Stimulated activated CD8-positive, alpha-beta memory T cell treated with anti-CD3 and anti-CD28 coated beads, Interleukin-7, amount 100 ng/mL, for 24 hours (primary cell): ENCODE data around the gene ING5.

Experiments used
- DNase-seq: peaks from one replicate; pipeline ENCODE4 v3.0.0-alpha.2; 2020; ENCODE audit warnings: low read depth

The ING5 gene

GRCh38 chr2:241760301-241760771 lies 58.5 kb downstream of the ING5 start:
- DNase-seq = no peak

DNA sequence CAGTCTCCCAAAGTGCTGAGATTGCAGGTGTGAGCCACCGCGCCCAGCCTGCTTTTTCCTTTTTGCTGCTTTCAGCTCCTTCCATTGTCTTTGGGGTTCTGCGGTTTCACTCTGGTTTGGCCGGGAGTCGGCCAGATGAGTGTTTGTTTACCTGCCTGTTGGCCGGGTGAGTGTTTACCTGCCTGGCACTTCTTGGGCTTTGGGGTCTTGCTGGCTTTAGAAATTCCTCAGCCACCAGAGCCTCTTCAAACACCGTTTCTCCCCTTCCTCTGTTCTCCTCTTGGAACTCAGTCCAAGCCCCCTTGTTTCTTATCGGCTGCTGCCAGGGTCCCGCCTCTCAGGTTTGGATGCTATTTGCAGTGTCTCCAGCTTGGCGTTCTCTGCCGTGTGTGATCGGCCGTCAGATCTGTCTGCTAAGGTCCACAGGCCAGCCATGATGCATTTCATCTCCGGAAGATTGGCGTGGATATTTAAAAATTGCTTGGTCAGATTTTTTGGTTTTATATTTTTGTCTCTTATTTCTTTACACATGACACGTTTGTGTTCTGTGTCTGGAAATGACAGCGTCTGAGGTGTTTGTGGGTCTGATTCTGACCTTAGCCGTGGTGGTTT lies 60.6 kb downstream of the ING5 start:
- no peak for DNase-seq

- peak; percentile 30 for DNase-seq
Measured at GRCh38 chr2:241762933-241763369, 61.1 kb downstream of the ING5 start.

DNA sequence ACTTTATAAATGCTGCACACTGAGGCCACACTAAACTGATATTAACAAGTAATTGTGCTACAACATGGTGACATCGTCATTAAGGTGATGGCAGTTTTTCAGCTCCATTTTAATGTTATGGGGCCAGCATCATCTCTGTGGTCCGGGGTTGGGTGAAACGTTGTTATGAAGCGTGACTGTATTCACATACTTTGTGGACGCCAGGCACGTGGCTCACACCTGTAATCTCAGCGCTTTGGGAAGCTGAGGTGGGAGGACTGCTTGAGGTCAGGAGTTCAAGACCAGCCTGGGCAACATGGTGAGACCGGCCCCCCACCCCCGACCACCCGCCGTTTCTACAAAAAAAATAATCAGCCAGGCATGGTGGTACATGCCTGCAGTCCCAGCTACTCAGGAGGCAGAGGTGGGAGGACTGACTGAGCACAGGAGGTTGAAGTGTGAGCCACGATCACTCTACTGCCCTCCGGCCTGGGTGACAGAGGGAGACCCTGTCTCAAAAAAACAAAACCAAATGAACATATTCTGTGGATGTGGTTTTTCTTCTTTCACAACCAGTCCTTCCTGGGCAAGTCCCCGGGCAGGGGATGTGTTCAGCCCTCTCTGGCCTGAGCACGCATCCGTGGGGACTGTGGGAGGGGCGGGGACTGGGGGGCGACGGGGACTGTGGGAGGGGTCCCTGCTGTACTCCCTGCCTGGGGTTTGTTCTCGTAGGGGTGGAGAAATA lies 61.9 kb downstream of the ING5 start:
- DNase-seq = no peak

- no peak for DNase-seq
Measured at GRCh38 chr2:241764275-241765241, 62.7 kb downstream of the ING5 start.

GRCh38 chr2:241767464-241768250 lies 65.8 kb downstream of the ING5 start:
- DNase-seq = no peak

- no peak for DNase-seq
Measured at GRCh38 chr2:241768251-241768711, 66.4 kb downstream of the ING5 start.

DNA sequence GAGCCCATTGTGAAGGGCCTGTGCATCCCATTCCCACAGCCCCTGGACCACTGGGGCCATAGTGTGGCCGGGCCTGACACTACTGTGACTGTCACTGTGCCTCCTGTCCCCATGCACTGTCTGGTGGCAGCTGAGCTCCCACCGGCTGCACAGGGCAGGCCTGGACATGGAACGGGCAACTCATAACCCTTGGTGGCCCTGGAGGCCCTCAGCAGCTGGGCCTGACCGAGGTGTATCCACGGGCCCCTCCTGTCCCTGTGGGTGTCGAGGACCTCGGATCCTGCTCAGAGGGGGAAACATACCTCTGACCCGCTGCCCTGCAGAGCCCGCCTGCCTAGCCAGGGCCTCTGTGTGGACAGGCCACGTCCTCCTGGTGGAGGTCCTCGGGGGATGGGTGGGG lies 67.0 kb downstream of the ING5 start:
- DNase-seq = no peak

DNA sequence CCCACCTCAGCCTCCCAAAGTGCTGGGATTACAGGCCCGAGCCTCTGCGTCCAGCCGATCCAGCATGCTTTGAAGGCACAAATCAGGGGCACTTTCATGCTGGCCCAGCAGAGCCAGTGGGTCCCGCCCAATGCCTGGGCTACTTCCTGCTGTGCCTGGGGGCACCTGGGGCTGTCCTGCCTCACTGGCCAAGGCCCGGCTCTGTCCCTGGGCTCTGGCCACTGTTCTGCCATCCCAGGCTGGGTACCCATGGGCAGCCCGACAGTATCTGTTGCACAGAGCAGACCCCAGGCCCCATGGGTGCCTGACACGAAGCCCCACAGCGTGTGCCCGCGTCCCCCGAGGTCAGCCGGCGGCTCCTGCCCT lies 68.0 kb downstream of the ING5 start:
- DNase-seq = no peak

GRCh38 chr2:241770185-241770935 lies 68.5 kb downstream of the ING5 start:
- no peak for DNase-seq

DNA sequence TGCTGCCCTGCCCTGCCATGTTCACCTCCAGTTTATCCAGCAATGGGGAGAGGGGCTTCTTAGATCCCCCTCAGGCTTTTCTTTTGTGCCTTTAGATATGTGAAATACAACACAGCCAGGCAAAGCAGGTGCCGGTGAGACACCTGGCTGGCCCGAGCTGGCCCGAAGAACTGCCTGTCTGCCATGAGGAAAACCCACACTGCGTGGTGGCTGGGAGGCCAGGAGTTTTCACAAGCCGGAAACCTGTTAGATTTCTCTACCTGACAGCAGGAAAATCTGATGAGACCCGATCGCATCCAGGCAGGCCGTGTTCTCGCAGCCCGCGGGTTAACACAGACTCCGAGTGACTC lies 69.1 kb downstream of the ING5 start:
- no peak for DNase-seq

DNA sequence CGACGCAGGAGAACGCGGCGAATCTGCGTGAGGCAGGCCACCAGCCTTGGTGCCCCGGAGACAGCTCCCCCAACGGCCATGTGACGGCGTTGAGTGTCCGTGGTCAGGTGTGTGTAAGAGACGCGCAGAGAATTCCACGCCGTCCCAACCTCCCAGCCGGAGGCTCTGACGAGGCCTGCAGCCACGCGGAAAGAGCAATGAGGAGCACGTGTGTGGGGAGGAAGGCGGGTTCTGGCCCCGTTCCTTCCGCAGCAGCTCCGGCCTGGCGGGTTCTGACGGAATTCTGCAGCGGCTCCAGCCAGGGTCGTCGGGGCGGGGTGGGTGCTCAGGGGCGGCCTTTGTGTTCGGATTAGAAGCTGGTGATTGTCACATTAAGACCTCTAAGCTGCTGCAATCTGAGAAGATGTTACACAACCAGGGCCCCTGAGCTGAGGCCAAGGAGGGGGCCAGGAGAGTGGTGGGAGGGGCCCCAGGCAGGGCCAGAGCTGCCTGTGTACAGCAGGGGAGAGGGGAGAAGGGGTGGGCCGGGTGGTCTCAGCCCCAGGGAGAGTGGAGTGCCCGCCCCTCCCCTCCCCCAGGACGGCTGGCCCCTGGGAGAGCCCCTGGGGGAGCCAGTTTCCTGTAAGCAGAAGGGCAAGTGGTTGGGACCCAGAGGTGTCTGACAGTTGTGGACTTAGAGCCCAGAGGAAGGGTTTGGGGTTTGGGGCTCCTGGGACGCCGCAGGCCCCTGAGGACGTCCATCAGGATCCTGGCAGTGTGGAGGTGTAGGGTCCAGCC lies 69.6 kb downstream of the ING5 start:
- DNase-seq = no peak

DNA sequence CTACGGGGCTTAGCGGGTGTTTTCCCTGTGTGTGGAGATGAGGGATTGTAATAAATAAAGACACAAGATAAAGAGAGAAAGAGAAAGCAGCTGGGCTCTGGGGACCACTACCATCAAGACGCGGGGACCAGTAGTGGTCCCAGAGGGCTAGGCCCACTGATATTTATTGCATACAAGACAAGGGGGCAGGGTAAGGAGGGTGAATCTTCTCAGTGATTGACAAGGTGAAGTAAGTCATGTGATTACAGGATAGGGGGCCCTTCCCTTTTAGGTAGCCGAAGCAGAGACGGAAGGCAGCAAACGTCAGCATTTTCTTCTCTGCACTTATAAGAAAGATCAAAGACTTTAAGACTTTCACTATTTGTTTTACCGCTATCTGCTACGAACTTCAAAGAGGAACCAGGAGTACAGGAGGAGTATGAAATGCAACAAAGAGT lies 70.2 kb downstream of the ING5 start:
- no peak for DNase-seq

- no peak for DNase-seq
Measured at GRCh38 chr2:241773511-241774418, 71.9 kb downstream of the ING5 start.

DNA sequence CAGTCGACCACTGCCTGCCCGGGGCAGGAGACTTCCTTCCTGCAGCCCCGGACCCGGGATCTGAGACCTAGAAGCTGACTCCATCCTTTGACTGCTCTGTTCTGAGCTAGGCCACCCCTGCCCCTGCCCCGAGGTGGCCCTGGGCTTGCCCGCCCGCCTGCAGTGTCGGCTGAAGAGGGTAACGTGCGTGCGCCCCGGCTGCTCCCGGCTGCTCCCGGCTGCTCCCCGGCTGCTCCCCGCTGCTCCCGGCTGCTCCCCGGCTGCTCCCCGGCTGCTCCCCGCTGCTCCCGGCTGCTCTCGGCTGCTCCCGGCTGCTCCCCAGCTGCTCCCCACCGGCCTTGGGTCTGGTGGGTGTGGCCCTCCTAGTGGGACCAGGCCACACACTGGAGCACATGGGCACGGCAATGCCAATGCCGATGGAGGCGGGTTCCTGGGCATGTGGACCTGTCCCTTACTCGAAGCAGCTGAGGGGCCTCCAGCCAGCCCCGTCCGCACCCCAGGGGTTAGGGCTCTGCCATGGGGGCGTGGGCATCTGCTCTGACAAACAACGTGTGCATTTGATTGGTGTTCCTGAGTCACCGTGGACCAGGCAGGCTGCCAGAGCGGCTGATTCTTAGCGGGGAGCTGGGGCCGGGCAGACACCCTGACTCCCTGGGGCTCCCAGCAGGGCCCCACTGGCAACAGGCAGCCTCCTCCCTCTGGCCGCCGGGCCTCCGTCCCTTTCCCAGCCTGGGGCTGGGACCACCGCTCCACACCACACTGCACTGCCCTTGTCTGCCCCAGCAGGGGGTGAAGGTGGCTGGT lies 72.8 kb downstream of the ING5 start:
- DNase-seq = no peak

DNA sequence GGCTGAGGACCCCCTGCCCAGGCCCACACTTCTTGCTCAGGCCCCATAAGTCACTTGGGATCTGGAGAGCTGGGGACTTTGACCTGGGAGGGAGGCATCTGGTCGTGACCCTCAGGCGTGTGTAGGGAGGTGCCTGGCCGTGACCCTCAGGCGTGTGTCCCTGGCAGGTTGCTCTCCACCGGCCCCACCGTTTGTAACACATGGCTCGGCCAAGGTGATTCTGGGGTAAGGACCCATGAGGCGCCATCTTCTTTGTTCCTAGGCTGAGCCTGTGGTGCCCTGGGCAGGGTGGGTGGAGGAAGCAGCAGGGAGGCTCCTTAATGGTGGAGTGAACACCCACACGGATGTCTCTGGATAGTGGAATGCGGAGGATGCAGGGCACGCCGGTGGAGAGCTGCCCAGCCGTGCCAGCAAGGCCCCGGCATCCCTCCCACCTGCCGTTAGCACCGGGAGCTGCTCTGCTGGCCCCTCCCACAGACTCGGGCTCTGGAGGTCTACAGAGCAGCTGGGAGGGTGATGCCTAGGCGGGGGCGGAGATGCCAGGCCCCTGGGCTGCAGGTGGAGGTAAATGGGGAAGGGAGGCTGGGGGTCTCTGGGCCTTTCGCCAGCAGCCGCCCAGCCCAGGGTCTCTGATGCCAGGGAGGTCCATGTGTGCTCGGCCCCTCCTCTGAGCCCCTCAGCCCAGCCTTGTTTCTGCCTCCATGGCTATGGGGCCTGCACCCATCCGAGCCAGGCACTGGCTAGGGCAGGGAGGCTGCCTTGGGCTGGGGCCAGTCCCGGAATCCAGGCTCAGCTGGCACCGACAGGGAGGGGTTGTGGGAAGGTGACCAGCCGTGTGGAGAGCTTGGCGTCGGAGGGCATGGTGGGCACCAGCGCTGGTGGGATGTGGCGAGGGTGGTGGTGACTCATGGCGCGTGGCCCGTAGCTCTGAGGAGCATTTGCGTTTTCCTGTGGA lies 73.7 kb downstream of the ING5 start:
- DNase-seq = no peak
